ENCODE measurements around the gene AFDN.

AFDN gene

GRCh38 chr6:167936051-167936450, 109.3 kb downstream of the AFDN start:
- no peak for TF ChIP-seq GATA3 (IDR thresholded peaks at IDR 0.05; ENCODE audit: low read depth, low read length)

- TF ChIP-seq GATA3 (IDR thresholded peaks at IDR 0.05; ENCODE audit: low read depth, low read length) (no peak), GATA2 (IDR thresholded peaks at IDR 0.05; ENCODE audit: low read depth, low read length) (no peak)
These were observed 110.6 kb downstream of the AFDN start for GRCh38 chr6:167937301-167937700.

GRCh38 chr6:167937948-167938911, 111.5 kb downstream of the AFDN start:
- TF ChIP-seq GATA2 (IDR thresholded peaks at IDR 0.05; ENCODE audit: low read depth, low read length) = no peak
- no peak for TF ChIP-seq GATA3 (IDR thresholded peaks at IDR 0.05; ENCODE audit: low read depth, low read length)

DNA sequence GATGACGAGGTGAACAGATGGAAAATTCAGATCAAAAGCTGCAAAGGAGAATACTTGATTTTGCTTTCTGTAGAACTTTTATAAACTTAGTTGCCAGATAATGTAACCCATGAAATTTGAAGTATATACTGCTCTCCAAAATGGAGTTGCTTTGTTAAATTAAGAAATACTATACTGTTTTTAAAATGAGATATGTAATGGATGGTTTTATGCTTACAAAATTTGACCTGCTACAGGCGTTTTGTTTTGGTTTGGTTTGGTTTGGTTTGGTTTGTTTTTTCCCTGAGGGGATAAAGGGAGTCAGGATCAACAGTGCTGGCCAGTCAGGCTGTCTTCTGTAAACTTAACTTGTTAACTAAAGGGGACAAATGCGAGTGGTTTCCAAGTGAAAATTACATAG, 115.1 kb downstream of the AFDN start:
- no peak for TF ChIP-seq GATA3 (IDR thresholded peaks at IDR 0.05; ENCODE audit: low read depth, low read length)
- TF ChIP-seq GATA2 (IDR thresholded peaks at IDR 0.05; ENCODE audit: low read depth, low read length) = no peak

GRCh38 chr6:167944130-167944529, 117.4 kb downstream of the AFDN start:
- TF ChIP-seq GATA3 (IDR thresholded peaks at IDR 0.05; ENCODE audit: low read depth, low read length) = no peak
- TF ChIP-seq GATA2 (IDR thresholded peaks at IDR 0.05; ENCODE audit: low read depth, low read length) = no peak

DNA sequence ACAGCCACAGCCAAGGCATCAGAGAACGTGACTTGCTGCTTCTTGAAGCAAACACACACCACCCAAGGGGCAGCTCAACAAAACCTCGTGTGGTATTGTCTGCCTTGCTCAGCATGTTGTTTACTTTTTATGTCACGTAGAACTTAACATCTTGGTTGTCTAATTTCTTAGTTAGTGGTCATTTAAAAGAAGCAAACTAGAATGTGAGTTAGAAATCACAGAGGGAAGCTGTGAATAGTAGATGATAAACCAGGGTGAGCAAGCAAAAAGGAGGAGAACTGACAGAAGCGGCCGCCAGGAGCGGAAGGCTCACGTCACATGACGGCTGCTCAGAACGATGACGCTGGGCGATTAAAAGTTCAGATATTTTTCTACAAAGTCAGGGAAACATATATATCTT, 119.3 kb downstream of the AFDN start:
- no peak for TF ChIP-seq GATA3 (IDR thresholded peaks at IDR 0.05; ENCODE audit: low read depth, low read length)
- no peak for TF ChIP-seq GATA2 (IDR thresholded peaks at IDR 0.05; ENCODE audit: low read depth, low read length)

DNA sequence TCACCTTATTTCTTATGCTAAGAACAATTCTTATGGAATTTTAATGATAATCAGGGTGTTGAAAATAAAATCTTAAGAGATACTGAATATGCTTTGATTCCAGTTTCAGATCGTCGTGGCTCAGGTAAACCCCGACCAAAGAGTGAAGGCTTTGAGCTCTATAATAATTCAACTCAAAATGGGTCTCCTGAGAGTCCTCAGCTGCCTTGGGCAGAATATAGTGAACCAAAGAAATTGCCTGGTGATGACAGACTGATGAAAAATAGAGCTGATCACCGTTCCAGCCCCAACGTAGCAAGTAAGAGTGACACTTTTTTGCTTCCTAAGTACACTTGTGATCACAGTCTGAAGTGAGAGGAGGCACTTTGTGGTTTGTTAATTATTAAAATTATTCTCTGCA, 119.9 kb downstream of the AFDN start:
- no peak for TF ChIP-seq GATA2 (IDR thresholded peaks at IDR 0.05; ENCODE audit: low read depth, low read length)
- TF ChIP-seq GATA3 (IDR thresholded peaks at IDR 0.05; ENCODE audit: low read depth, low read length) = no peak

- TF ChIP-seq GATA2 (IDR thresholded peaks at IDR 0.05; ENCODE audit: low read depth, low read length) (peak; percentile 82), GATA3 (IDR thresholded peaks at IDR 0.05; ENCODE audit: low read depth, low read length) (peak; percentile 78)
These were observed 121.0 kb downstream of the AFDN start for GRCh38 chr6:167947716-167948115.

- TF ChIP-seq GATA2 (IDR thresholded peaks at IDR 0.05; ENCODE audit: low read depth, low read length) (no peak), GATA3 (IDR thresholded peaks at IDR 0.05; ENCODE audit: low read depth, low read length) (no peak)
These were observed 122.0 kb downstream of the AFDN start for GRCh38 chr6:167948716-167949115.

GRCh38 chr6:167949121-167949684, 122.5 kb downstream of the AFDN start:
- TF ChIP-seq GATA2 (IDR thresholded peaks at IDR 0.05; ENCODE audit: low read depth, low read length) (peak; percentile 64), GATA3 (IDR thresholded peaks at IDR 0.05; ENCODE audit: low read depth, low read length) (peak; percentile 59; the same call in 1 of the 2 replicates)

DNA sequence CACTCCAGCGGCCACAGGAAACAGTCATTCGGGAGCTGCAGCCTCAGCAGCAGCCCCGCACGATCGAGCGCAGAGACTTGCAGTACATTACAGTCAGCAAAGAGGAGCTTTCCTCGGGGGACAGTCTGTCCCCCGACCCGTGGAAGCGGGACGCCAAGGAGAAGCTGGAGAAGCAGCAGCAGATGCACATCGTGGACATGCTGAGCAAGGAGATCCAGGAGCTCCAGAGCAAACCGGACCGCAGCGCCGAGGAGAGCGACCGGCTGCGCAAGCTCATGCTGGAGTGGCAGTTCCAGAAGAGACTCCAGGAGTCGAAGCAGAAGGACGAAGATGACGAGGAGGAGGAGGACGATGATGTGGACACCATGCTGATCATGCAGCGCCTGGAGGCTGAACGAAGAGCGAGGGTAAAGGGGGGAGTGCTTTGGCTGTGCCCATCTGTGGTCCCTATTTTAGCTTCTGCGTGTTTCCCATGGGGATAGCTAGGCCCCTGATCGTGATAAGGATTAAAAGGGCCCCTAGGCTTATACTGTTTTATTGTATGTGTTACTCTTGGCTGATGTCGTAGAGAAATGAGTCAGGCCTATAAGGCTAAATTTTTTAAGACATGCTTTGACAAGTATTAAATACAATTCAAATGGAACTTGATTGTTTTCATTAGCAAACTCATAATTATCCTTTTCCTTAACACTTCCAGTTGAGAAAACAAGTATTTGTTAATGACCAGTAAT, 125.2 kb downstream of the AFDN start:
- TF ChIP-seq GATA3 (IDR thresholded peaks at IDR 0.05; ENCODE audit: low read depth, low read length) = no peak
- no peak for TF ChIP-seq GATA2 (IDR thresholded peaks at IDR 0.05; ENCODE audit: low read depth, low read length)

GRCh38 chr6:167952512-167952859, 125.8 kb downstream of the AFDN start:
- TF ChIP-seq GATA3 (IDR thresholded peaks at IDR 0.05; ENCODE audit: low read depth, low read length) (no peak), GATA2 (IDR thresholded peaks at IDR 0.05; ENCODE audit: low read depth, low read length) (no peak)

- no peak for TF ChIP-seq GATA3 (IDR thresholded peaks at IDR 0.05; ENCODE audit: low read depth, low read length)
These were observed 126.8 kb downstream of the AFDN start for GRCh38 chr6:167953551-167953950.

GRCh38 chr6:167954151-167954550, 127.4 kb downstream of the AFDN start:
- no peak for TF ChIP-seq GATA2 (IDR thresholded peaks at IDR 0.05; ENCODE audit: low read depth, low read length)
- no peak for TF ChIP-seq GATA3 (IDR thresholded peaks at IDR 0.05; ENCODE audit: low read depth, low read length)

Data from SH-SY5Y (cell line).